Liver (tissue), 9 donors: ENCODE measurements around the gene TMEM184A. TPM values are rescaled to one million over a fixed set of nuclear protein-coding genes. Genes with fewer than 3 reads are reported as not detected.

Source experiments
- DNase-seq: peaks from one replicate; pipeline ENCODE4 v3.0.0-alpha.2; 2017; ENCODE audit warnings: low spot score
- H3K27ac ChIP-seq, 2 donors: one replicate each; pipeline ENCODE4 v1.7.0; 2013; ENCODE audit warnings: inconsistent platforms in 2 of 2, low read length in 2 of 2, control low read depth in 1 of 2, low read depth in 1 of 2, mild to moderate bottlenecking in 1 of 2
- H3K27me3 ChIP-seq, 4 donors: one replicate each; pipeline versions ENCODE4 v1.6.1 to v1.7.0; 2013; ENCODE audit warnings: low read length in 3 of 4, inconsistent platforms in 1 of 4, mild to moderate bottlenecking in 1 of 4, moderate library complexity in 1 of 4; ENCODE audit not compliant: control insufficient read depth in 4 of 4, insufficient read depth in 4 of 4
- H3K36me3 ChIP-seq, 4 donors: one replicate each; pipeline versions ENCODE4 v1.6.1 to v1.7.0; 2013; ENCODE audit warnings: low read length in 3 of 4, mild to moderate bottlenecking in 3 of 4, low read depth in 1 of 4, moderate library complexity in 1 of 4; ENCODE audit not compliant: control insufficient read depth in 4 of 4, insufficient read depth in 3 of 4
- H3K4me1 ChIP-seq, 4 donors: one replicate each; pipeline versions ENCODE4 v1.6.1 to v1.7.0; 2013; ENCODE audit warnings: low read length in 3 of 4, mild to moderate bottlenecking in 3 of 4, moderate library complexity in 1 of 4; ENCODE audit not compliant: control insufficient read depth in 4 of 4, insufficient read depth in 4 of 4
- H3K4me3 ChIP-seq, 3 donors: one replicate each; pipeline versions ENCODE4 v1.6.1 to v1.7.0; 2013; ENCODE audit warnings: low read length in 3 of 3, control low read depth in 1 of 3, low read depth in 1 of 3, mild to moderate bottlenecking in 1 of 3
- H3K9ac ChIP-seq, 2 donors: one replicate each; pipeline ENCODE4 v1.7.0; 2013; ENCODE audit warnings: low read length in 2 of 2, mild to moderate bottlenecking in 2 of 2, moderate library complexity in 2 of 2, control low read depth in 1 of 2, low read depth in 1 of 2
- H3K9me3 ChIP-seq, 4 donors: one replicate each; pipeline versions ENCODE4 v1.6.1 to v1.7.0; 2013; ENCODE audit warnings: low read length in 3 of 4; ENCODE audit not compliant: control insufficient read depth in 4 of 4
- CTCF ChIP-seq: fragments of 150-350 bp; IDR thresholded peaks from 2 replicates; pipeline ENCODE4 v1.5.1; 2017; ENCODE audit warnings: improper control_type of control experiment, low read depth, low read length; ENCODE audit not compliant: missing input control
- EGR1 ChIP-seq, 2 donors: IDR thresholded peaks; 2 replicates each; pipeline ENCODE4 v1.6.1; 2016 to 2018; ENCODE audit warnings: antibody characterized with exemption in 2 of 2, low read depth in 2 of 2
- FOXA1 ChIP-seq: IDR thresholded peaks from 2 replicates; pipeline ENCODE4 v1.6.1; 2016; ENCODE audit warnings: antibody characterized with exemption
- FOXA2 ChIP-seq: IDR thresholded peaks from 2 replicates; pipeline ENCODE4 v1.6.1; 2016; ENCODE audit warnings: antibody characterized with exemption
- GABPA ChIP-seq, 2 donors: IDR thresholded peaks in 1 of 2; conservative IDR thresholded peaks in 1 of 2; 2 replicates each; pipeline ENCODE4 v1.6.1; 2016; ENCODE audit warnings: antibody characterized with exemption in 2 of 2, mild to moderate bottlenecking in 1 of 2, moderate library complexity in 1 of 2
- HNF4A ChIP-seq, 2 donors: conservative IDR thresholded peaks; 2 replicates each; pipeline ENCODE4 v1.6.1; 2016; ENCODE audit warnings: antibody characterized with exemption in 2 of 2, mild to moderate bottlenecking in 2 of 2
- HNF4G ChIP-seq: IDR thresholded peaks from 2 replicates; pipeline ENCODE4 v1.6.1; 2016; ENCODE audit warnings: antibody characterized with exemption
- JUND ChIP-seq, 2 donors: IDR thresholded peaks; 2 replicates each; pipeline ENCODE4 v1.6.1; 2016; ENCODE audit warnings: antibody characterized with exemption in 2 of 2
- MAX ChIP-seq: IDR thresholded peaks from 2 replicates; pipeline ENCODE4 v1.6.1; 2016; ENCODE audit warnings: antibody characterized with exemption
- NR2F2 ChIP-seq: IDR thresholded peaks from 2 replicates; pipeline ENCODE4 v1.6.1; 2016; ENCODE audit warnings: antibody characterized with exemption
- RAD21 ChIP-seq, 2 donors: IDR thresholded peaks; 2 replicates each; pipeline ENCODE4 v1.6.1; 2016; ENCODE audit warnings: antibody characterized with exemption in 2 of 2, mild to moderate bottlenecking in 2 of 2
- REST ChIP-seq: IDR thresholded peaks from 2 replicates; pipeline ENCODE4 v1.6.1; 2016; ENCODE audit warnings: antibody characterized with exemption, mild to moderate bottlenecking
- RXRA ChIP-seq, 2 donors: IDR thresholded peaks; 2 replicates each; pipeline ENCODE4 v1.6.1; 2017 to 2018; ENCODE audit warnings: antibody characterized with exemption in 2 of 2, mild to moderate bottlenecking in 1 of 2
- SP1 ChIP-seq: IDR thresholded peaks from 2 replicates; pipeline ENCODE4 v1.6.1; 2018; ENCODE audit warnings: antibody characterized with exemption, mild to moderate bottlenecking
- TAF1 ChIP-seq: conservative IDR thresholded peaks from 2 replicates; pipeline ENCODE4 v1.6.1; 2016; ENCODE audit warnings: antibody characterized with exemption, mild to moderate bottlenecking
- YY1 ChIP-seq: IDR thresholded peaks from 2 replicates; pipeline ENCODE4 v1.6.1; 2016; ENCODE audit warnings: antibody characterized with exemption, mild to moderate bottlenecking
- ZBTB33 ChIP-seq: IDR thresholded peaks from 2 replicates; pipeline ENCODE4 v1.6.1; 2016; ENCODE audit warnings: antibody characterized with exemption
- WGBS: extraction: QIAGEN DNeasy Blood & Tissue Kit; methylation state at CpG from one replicate; pipeline ENCODE4 v1.1.7; 2013; 5-methylcytosine and 5-hydroxymethylcytosine counted together
- polyA plus RNA-seq, 2 donors: library from polyadenylated mRNA; stranded (reverse) in 1 of 2; unstranded in 1 of 2; fragments of 200-250 nt in 1 of 2; fragments of >200 nt in 1 of 2; fragmentation: Nextera tagmentation in 1 of 2; extraction: Ambion mirVana in 1 of 2; gene quantifications; one replicate each; pipeline versions ENCODE4 v1.2.1 to v1.2.3, GENCODE V29; 2013 to 2015
- total RNA-seq, 2 donors: library from RNA; depleted of rRNA; stranded (reverse); fragments of >200 nt; gene quantifications; one replicate each; pipeline ENCODE4 v1.2.3, GENCODE V29; 2014
- donor health status: healthy.
- donor health status: healthy.
- donor health status: healthy.
- donor health status: healthy.
- donor health status: healthy.

The TMEM184A gene
- total and polyA plus RNA-seq, 4 donors: 1.6 to 12.6 (median 11.4) TPM

- TF ChIP-seq RAD21 (IDR thresholded peaks at IDR 0.05) (no peak), YY1 (no peak)
- 91% methylated on average over 16 of the region's 16 CpGs for WGBS
- H3K27me3 ChIP-seq: no peaks in the 10 kb centered on the region
- no peaks in the 10 kb centered on the region for H3K4me1 ChIP-seq
- no peaks in the 10 kb centered on the region for H3K9me3 ChIP-seq
- peaks cover 4 to 19% (median 12%) of the 10 kb centered on the region in 4 donors for H3K36me3 ChIP-seq
- H3K4me3 ChIP-seq: no peak overlapping the region
- H3K9ac ChIP-seq: no peak overlapping the region
- DNase-seq: no peak
- H3K27ac ChIP-seq: no peak overlapping the region
Measured at GRCh38 chr7:1544896-1545416, 11.0 kb downstream of the TMEM184A start.

- Histone ChIP-seq H3K27me3 (no peaks in the 10 kb centered on the region), H3K36me3 (peaks cover 4 to 19% (median 14%) of the 10 kb centered on the region in 4 donors), H3K9ac (no peak overlapping the region), H3K4me3 (no peak overlapping the region), H3K9me3 (no peaks in the 10 kb centered on the region), H3K27ac (no peak overlapping the region), H3K4me1 (no peaks in the 10 kb centered on the region)
- 86% methylated on average over 41 of the region's 41 CpGs for WGBS
- TF ChIP-seq HNF4G: no peak
- no peak for TF ChIP-seq CTCF
- TF ChIP-seq JUND (IDR thresholded peaks at IDR 0.05): no peak
- DNase-seq: no peak
Measured at GRCh38 chr7:1544178-1544895, 11.7 kb downstream of the TMEM184A start.

GRCh38 chr7:1543826-1544177 lies 12.2 kb downstream of the TMEM184A start:
- no peaks in the 10 kb centered on the region for H3K4me1 ChIP-seq
- DNase-seq: no peak
- no peaks in the 10 kb centered on the region for H3K9me3 ChIP-seq
- WGBS: 88% methylated on average over 6 of the region's 6 CpGs
- no peak overlapping the region for H3K27ac ChIP-seq
- H3K4me3 ChIP-seq: no peak overlapping the region
- H3K36me3 ChIP-seq: peaks cover 4 to 16% (median 12%) of the 10 kb centered on the region in 4 donors
- H3K27me3 ChIP-seq: no peaks in the 10 kb centered on the region
- no peak overlapping the region for H3K9ac ChIP-seq
- no peak for TF ChIP-seq RXRA (IDR thresholded peaks at IDR 0.05)
- TF ChIP-seq SP1: no peak
- no peak for TF ChIP-seq JUND (IDR thresholded peaks at IDR 0.05)
- TF ChIP-seq CTCF: no peak
- no peak for TF ChIP-seq HNF4A (conservative IDR thresholded peaks at IDR 0.05)
- no peak for TF ChIP-seq REST
- TF ChIP-seq FOXA1: no peak
- TF ChIP-seq HNF4G: no peak
- no peak for TF ChIP-seq ZBTB33
- TF ChIP-seq YY1: no peak
- TF ChIP-seq GABPA (IDR thresholded peaks at IDR 0.05 in 1 of 2, conservative IDR thresholded peaks at IDR 0.05 in 1 of 2): no peak
- TF ChIP-seq EGR1 (IDR thresholded peaks at IDR 0.05; ENCODE audit: low read depth in 2 of 2): no peak
- TF ChIP-seq NR2F2: no peak
- no peak for TF ChIP-seq MAX
- no peak for TF ChIP-seq FOXA2
- TF ChIP-seq RAD21 (IDR thresholded peaks at IDR 0.05): no peak
- TF ChIP-seq TAF1: no peak
